Gastrocnemius medialis (tissue), 4 donors: ENCODE results near the gene THEMIS2.

Experiments
- POLR2A ChIP-seq, 2 donors: fragments of 450-650 bp; IDR thresholded peaks; one replicate each; pipeline ENCODE4 v1.6.1; 2017; ENCODE audit warnings: antibody characterized with exemption in 2 of 2, mild to moderate bottlenecking in 2 of 2, moderate library complexity in 2 of 2
- TF ChIP-seq, protein P1 (sequence below), 5 experiments: fragments of 450-650 bp in 3 of 5; fragments of 200-600 bp in 2 of 5; sonication (generic) in 2 of 5; IDR thresholded peaks in 4 of 5; conservative IDR thresholded peaks in 1 of 5; 1 replicate in 4 of 5; 2 replicates in 1 of 5; pipeline ENCODE4 v1.5.1; 2016 to 2019; ENCODE audit warnings: antibody characterized with exemption in 5 of 5, mild to moderate bottlenecking in 3 of 5, moderate library complexity in 3 of 5

DNA sequence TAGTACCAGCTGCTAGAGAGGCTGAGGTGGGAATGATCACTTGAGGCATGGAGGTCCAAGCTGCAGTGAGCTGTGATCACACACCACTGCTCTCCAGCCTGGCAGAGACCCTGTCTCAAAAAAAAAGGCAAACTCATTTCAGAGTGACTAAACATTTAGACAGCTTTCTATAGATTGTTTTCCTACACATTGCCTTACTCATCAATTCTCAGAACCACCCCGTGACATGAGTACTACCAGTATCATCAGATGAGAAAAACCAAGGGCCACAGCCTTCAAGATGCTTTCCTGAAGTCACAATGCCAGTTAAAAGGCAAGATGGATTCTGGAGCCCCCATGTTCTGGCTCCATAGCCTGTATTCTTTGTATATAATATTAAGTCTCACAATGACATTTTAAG lies 40.1 kb downstream of the THEMIS2 start:
- TF ChIP-seq, protein P1, sequence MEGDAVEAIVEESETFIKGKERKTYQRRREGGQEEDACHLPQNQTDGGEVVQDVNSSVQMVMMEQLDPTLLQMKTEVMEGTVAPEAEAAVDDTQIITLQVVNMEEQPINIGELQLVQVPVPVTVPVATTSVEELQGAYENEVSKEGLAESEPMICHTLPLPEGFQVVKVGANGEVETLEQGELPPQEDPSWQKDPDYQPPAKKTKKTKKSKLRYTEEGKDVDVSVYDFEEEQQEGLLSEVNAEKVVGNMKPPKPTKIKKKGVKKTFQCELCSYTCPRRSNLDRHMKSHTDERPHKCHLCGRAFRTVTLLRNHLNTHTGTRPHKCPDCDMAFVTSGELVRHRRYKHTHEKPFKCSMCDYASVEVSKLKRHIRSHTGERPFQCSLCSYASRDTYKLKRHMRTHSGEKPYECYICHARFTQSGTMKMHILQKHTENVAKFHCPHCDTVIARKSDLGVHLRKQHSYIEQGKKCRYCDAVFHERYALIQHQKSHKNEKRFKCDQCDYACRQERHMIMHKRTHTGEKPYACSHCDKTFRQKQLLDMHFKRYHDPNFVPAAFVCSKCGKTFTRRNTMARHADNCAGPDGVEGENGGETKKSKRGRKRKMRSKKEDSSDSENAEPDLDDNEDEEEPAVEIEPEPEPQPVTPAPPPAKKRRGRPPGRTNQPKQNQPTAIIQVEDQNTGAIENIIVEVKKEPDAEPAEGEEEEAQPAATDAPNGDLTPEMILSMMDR (IDR thresholded peaks at IDR 0.05 in 4 of 5, conservative IDR thresholded peaks at IDR 0.05 in 1 of 5): no peak
- no peak for TF ChIP-seq POLR2A (IDR thresholded peaks at IDR 0.05)
